Measurements from ENCODE around the gene TIA1.
"Not testable (repeated sequence)": the region's sequence is repeated elsewhere in the genome, so short reads cannot be mapped to it uniquely, and the experiment has no call there.

The TIA1 gene, protein sequence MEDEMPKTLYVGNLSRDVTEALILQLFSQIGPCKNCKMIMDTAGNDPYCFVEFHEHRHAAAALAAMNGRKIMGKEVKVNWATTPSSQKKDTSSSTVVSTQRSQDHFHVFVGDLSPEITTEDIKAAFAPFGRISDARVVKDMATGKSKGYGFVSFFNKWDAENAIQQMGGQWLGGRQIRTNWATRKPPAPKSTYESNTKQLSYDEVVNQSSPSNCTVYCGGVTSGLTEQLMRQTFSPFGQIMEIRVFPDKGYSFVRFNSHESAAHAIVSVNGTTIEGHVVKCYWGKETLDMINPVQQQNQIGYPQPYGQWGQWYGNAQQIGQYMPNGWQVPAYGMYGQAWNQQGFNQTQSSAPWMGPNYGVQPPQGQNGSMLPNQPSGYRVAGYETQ

DNA sequence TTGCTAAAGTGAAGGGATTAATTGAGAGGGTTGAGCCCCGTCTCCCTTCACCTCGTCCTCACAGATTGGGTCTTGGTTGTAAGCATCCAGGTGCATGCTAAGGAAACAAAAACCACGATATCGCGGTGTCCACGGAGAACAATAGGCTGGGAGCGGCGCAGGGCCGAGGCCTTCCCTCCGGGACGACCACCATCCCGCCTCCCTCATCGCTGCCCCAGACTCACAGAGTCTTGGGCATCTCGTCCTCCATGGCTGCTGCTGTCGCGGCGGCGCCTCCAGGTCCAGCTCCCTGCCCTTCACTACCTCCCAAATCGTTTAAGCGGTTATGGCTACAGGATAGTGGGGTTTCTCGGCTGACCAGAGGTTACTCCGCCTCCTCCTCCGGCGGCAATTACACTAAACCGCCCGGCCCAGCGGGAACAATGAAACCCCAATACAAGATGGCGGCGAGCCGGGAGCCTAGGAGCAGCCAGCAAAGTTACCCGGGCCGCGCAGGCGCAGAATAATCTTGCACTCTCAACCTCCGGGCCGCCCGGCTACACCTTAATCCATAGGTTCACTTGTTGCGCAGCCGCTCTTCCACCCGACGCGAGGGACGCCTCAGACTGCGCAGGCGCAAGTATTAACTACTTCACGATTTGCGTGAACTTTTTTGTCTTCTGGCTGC, at the start of gene TIA1:
TSS of gene TIA1 (minus strand) at position 448 of the 667 bp plus-strand sequence. CDS start at position 250, 198 bp downstream.
- peak in 1 of 2 experiments; percentile 77 for DNase-seq

DNA sequence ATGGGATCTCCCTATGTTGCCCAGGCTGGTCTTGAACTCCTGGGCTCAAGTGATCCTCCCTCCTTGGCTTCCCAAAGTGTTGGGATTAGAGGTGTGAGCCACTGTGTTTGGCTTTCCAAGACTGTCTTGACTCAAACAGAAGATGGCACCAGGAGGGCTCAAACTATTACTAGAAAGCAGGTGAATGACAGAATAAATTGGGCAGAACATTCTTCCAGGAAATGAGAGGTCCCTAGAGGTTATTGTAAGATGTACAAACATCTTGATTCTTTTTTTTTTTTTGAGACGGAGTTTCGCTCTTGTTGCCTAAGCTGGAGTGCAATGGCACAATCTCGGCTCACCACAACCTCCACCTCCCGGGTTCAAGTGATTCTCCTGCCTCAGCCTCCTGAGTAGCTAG, 49.4 kb upstream of the TIA1 start:
- DNase-seq, result not testable (repeated sequence)

DNA sequence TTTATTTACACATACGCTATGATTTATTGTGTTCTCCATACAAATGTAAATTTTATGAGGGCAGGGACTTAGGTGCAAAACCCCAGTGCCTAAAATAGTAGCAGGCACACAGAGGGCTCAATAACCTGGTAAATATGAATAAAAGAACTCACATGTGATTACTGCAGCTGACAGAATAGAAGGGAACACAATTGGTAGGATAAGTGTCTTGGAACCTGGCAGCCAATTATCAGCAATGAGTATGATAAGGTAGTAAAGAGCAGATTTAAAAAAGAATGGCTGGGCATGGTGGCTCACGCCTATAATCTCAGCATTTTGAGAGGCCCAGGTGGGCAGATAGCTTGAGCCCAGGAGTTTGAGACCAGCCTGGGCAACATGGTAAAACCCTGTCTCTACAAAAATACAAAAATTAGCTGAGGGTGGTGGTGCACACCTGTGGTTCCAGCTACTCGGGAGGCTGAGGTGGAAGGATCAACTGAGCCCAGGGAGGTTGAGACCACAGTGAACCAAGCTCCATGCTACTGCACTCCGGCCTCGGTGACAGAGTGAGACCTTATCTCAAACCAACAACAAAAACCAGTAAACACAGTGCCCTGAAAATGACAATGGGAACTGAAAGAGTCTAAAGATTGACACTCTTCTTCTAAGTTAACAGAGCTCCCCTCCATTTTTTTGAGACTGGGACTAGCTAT, 35.2 kb upstream of the TIA1 start:
- no peak for DNase-seq

DNA sequence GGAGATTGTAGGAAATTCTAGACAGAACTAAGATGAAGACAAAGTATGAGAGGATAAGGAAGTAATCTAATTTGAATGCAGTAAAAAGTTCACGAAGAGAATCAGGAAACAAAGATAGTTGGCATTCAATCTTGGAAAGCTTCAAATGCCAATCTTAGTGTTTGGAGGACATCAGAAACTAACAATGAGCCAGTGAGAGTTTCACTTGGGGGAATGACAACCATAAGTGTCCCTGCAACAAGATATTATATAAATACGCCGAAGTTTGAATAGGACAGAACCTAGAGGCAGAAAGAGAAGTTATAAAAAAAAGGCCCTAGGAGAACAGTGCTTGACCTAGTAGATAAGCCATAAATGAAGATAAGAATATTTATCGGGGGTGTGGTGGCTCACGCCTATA, 34.0 kb upstream of the TIA1 start:
- DNase-seq, result no peak

DNA sequence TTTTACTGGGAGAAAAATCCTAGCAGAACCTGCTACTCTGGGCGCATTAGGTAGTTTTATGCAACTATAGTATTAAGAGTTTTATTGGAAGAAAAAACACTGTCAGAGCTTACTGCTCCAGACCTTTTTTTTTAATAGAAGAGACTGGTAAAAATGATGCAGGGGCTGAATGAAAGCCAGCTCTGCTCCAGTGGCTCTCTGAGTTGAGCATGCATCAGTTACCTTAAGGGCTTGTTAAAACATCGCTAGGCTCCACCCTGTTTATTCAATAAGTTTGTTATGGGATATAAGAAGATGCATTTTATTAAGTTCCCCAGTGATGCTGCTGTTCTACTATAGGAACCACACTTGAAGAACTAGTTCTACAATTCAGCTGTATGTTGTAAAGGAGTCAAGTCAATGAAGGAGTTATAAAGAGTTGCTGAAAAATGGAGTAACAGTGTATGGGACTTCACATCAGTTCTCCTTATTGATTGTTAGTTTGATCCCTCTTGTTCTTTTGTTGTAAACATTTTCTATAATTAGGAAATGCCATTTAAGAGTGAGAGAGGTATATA, 31.9 kb upstream of the TIA1 start:
- no peak for DNase-seq

DNA sequence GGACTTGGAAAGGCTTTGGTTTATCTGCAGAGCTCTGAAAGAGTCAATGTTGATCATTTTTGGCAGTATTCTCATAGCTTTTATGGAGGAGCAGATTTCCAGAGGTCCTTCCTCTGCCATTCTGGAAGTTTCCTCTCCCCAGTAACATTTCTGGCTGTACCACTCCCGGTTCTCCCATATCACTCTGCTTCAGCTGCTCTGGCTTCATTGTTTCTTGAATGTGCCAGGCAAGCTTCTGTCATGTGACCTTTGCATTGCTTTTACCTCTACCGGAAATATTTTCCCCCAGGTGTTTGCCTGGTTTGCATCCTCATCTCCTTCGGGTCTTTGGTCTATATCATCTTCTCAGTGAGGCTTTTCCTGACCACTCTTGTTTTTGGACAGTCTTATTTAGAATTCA, 21.9 kb upstream of the TIA1 start:
- DNase-seq, result no peak

DNA sequence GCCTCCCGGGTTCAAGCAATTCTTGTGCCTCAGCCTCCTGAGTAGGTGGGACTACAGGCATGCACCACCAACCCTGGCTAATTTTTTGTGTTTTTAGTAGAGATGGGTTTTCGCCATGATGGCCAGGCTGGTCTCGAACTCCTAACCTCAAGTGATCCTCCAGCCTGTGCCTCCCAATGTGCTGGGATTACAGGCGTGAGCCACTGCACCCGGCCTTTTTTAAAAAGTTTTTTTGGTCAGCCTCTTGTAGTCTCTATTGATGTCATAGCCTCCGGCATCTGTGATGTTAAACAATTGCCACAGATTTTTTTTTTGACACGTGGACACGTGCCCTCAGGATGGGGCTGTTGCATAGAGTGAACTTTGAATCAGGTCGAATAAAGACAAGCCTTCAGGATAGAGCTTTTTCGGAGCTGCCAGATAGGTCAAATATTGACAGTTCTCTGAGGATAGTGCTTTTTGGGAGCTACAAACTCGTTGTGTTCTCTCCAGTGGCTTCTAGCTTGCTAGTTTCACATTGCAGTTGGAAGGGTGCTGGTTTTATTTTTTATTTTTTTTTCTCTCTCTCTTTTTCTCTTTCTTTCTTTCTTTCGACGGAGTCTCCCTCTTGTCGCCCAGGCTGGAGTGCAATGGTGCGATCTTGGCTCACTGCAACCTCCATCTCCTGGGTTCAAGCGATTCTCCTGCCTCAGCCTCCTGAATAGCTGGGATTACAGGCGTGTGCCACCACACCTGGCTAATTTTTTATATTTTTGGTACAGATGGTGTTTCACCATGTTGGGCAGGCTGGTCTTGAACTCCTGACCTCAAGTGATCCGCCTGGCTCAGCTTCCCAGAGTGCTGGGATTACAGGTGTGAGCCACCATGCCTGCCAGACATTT, 21.2 kb upstream of the TIA1 start:
- not testable (repeated sequence) for DNase-seq

DNA sequence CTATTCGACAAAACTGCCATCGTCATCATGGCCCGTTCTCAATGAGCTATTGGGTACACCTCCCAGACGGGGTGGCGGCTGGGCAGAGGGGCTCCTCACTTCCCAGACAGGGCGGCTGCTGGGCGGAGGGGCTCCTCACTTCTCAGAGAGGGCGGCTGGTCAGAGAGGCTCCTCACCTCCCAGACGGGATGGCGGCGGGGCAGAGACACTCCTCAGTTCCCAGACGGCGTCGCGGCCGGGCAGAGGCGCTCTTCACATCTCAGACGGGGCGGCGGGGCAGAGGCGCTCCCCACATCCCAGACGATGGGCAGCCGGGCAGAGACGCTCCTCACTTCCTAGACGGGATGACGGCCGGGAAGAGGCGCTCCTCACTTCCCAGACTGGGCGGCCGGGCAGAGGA, 18.5 kb upstream of the TIA1 start:
- not testable (repeated sequence) for DNase-seq

DNA sequence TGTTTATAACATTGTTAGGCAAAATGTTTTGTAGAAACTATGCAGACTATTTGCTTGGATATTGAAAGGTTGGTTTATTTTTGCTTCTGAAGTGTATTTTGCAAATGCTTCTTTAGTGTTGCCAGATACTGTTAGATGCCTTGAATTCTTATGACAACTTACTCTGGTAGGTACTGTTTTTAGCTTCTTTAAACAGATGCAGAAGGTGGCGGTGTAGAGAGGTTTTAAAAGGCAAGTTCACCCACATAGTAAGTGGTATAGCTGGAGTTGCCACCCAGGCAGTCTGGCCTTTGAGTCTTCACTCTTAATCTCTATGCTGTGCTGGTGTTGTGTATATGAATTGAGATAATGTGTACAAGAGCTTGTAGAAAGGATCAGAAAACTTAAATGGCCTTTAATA, 13.1 kb upstream of the TIA1 start:
- DNase-seq, result no peak

DNA sequence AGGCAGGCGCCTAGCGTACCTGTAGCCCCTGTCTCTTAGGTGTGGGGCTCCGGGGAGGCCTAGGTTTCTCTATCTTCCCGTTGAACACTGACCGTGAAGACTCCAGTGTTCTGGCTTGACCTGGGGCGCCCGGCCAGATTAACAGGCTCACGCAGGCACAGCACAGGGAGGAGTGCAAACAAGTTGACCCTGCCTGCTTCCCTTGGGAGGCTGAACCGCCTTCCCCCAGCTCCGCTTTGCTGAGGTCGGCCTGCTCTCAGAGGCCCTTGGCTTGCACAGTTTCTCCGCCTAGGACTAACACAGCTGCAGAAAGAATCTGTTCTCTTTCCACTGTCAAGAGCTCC, 10.1 kb upstream of the TIA1 start:
- no peak for DNase-seq

DNA sequence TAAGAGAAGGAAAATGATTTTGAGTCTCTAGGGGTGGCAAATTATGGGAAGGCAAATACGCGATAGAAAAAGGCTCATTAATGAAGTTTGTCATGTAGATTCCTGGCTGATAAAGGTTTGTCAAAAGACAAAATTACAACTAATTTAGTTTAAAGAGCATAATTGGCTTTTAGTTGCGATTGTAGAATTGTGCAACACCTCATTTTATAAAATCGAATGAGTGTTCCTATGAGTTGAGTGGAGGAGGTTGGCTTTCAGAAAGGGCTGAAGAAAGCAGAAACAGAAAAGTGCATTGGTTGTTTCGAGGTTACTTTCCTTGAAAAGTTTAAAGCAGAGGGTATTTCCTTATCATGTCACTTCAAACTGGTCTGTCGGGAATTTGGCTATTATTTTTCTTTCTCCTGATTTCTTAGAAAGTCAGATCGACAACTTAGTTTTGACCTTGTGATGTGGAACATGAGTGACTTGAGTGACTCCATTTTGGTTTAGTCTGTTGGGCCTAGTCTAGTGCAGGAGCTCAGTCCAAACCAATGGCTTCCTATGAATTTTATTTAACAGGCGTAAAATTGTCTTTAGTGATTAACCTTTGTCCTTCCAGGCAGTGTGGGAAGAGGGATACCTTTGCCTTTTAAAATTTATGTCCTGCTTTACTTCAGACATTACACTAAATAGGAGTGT, 7.3 kb upstream of the TIA1 start:
- no peak for DNase-seq

DNA sequence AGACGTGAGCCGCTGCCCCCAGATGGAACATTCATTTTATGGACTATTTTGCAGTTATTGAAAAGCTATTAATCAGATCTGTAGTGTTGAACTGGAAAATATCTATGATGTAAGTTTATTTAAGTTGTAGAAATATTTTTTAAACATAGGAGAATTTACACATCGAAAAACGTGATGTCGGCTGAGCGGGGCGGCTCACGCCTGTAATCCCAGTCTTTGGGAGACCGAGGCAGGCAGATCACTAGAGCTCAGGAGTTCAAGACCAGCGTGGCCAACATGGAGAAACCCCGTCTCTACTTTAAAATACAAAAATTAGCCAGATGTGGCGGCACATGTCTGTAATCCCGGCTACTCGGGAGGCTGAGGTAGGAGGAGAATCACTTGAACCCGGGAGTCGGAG, 2.0 kb upstream of the TIA1 start:
- no peak for DNase-seq

DNA sequence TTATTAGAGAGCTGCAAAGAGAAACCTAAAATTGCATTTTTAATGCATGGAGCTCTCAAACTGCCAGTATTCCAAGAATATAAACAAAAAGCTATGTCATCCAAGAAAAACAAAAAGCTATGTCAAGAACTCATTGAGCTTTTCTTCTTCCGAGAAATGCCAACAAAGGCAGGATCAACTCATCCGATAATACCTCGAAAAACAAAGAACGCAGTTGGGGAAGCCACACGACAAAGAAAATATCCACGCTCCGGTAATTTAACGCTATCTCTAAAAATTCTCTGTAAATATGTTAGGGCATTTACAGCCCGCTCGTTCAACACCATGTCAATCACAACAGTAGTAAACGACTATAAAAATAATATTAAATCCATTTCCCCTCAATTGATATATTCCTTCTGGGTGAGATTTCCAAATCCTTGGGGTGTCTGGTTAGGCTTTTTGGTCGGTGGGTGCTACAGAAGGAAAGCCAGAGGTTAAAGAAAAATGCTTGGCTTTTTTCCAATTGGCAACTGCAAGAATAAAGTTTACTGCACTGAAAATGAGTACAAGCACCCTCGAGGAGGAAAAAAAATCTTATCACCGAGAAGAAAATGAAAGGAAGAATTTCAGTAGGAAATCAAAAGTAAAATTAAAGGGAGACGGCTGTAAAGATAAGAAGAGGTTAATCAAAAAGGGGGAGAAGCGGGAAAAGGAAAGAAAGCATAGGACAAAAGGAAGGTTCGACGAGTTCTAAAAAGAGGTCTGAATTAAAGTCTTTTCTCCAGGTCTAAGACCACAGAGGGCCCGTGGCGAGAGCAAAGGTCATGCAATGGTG, 856 bp downstream of the TIA1 start:
- DNase-seq, result no peak

DNA sequence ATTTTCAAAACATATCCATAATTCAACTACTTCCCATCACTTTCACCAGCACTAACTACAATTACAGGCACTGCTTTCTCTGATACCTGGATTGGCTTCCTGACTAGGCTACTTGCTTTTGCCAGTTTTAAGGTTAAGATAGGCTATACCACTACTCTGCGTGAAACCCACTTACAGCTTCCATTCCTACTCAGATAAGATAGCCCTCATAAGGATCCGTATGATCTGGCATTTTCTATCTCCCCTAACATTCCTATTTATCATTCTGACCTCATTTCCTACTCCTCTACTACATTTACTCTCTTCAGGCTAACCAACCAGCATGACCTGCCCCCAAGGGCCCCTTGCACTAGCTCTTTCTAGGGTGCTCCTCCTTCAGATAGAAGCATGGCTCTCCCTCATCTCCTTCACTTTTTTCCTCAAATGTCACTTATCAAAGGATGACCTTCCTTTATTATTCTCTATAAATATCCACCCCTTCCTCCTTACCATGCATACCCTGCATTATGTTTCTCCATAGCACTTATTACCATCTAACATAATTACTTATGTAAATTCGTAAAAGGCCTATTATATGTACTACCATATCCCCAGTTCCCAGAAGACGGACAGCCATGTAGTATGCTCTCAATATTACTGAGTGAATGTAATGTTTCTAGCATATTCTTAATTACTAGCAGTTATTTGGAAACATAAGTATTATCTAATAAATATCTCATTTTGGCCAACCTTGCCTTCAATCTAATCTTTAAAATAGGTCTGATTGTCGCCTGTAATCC, 4.4 kb downstream of the TIA1 start:
- DNase-seq, result no peak

DNA sequence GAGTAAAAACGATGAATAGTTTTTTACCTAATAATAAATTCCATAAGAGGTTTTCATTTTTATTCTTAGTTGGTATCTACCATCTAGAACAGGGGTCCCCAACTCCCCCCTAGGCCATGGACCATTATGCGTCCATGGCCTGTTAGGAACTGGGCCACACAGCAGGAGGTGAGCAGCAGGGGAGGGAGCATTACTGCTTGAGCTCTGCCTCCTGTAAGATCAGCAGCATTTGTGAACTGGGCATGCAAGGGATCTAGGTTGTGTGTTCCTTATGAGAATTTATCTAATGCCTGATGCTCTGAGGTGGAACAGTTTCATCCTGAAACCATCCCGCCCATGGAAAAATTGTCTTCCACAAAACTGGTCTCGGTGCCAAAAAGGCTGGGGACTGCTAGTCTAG, 5.9 kb downstream of the TIA1 start:
- no peak for DNase-seq

DNA sequence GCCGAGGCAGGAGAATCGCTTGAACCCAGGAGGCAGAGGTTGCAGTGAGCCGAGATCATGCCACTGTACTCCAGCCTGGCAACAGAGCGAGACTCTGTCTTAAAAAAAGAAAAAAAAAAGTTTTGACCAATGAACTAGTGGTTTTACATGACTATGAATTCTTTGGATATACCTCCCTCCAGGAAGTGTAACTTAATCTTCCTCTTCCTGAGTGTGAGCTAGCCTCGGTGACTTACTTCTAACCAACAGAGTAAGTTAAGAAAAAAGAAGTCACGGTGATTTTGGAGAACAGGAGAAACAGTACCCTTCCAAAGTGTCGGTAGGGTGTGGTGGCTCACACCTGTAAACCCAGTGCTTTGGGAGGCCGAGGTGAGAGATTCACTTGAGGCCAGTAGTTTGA, 7.1 kb downstream of the TIA1 start:
- DNase-seq, result no peak

DNA sequence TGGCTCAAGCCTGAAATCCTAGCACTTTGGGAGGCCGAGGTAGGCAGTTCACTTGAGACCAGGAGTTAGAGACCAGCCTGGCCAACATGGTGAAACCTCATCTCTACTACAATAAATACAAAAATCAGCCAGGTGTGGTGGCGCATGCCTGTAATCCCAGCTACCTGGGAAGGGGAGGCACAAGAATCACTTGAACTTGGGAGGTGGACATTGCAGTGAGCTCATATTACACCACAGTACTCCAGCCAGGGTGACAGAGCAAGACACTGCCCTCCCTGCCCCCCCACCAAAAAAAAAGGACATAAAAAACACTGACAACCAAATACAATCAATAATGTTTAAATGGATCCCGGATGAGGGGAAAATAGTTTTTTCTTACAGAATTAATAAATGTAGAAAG, 7.8 kb downstream of the TIA1 start:
- no peak for DNase-seq

DNA sequence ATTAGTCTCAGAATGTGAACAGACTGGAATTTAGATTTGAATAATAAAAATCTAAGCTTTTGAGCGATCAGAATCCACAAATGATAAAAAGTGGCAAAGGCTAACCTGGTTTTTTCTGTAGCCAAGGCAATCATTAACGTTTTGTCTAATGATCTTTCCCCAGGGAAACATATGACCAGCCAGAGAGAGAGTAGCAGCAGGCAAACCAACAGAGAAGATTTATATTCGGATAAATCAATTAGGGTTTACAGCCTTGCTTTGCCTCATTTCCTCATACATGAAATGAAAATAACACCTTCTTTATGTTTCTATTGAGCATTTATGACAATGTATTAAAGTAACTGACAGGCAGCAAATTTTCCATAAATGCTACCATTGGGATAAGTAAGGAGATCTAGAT, 14.5 kb downstream of the TIA1 start:
- no peak for DNase-seq

DNA sequence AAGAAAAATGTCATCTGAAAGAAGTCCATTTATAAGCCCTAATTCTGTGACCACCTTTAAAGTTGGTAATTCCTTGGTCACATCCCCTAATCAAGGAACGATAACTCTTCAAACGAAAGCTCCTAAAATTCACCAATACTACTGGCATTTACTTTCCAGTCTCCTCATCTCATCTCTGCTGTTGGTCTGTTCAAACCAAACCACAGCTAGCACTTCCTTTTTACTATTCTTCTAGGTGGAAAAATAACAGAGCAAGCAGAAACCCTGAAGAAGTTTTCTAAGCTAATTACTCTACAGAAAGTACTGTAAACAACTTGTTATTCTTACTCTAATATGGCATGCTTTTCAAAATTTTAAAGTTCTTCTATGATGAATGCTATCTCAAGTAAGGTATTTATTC, 21.6 kb downstream of the TIA1 start:
- no peak for DNase-seq

DNA sequence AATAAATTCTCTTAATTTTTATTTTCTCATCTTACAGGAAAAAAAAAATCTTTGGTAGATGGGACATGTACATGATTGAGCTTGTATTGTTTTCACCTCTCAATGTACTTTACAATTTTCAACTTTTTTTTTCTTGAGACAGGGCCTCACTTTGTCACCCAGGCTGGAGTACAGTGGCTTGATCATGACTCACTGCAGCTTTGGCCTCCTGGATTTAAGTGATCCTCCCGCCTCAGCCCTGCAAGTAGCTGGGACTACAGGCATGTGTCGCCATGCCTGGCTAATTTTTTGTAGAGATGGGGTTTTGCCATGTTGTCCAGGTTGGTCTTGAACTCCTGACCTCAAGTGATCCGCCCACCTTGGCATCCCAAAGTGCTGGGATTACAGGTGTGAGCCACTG, 25.1 kb downstream of the TIA1 start:
- not testable (repeated sequence) for DNase-seq

All from cerebellar nuclear complex (tissue), 1 donor.